Hematopoietic multipotent progenitor cell treated with erythropoietin and hydrocortisone succinate and interleukin-3 and kit ligand, for 6 days (in vitro differentiated cells): ENCODE measurements around the gene SPARC.
"Not testable (repeated sequence)": the region's sequence is repeated elsewhere in the genome, so short reads cannot be mapped to it uniquely, and the experiment has no call there.

Experiments
- DNase-seq: peaks from one replicate; pipeline ENCODE4 v3.0.0-alpha.2; 2015

The SPARC gene

DNA sequence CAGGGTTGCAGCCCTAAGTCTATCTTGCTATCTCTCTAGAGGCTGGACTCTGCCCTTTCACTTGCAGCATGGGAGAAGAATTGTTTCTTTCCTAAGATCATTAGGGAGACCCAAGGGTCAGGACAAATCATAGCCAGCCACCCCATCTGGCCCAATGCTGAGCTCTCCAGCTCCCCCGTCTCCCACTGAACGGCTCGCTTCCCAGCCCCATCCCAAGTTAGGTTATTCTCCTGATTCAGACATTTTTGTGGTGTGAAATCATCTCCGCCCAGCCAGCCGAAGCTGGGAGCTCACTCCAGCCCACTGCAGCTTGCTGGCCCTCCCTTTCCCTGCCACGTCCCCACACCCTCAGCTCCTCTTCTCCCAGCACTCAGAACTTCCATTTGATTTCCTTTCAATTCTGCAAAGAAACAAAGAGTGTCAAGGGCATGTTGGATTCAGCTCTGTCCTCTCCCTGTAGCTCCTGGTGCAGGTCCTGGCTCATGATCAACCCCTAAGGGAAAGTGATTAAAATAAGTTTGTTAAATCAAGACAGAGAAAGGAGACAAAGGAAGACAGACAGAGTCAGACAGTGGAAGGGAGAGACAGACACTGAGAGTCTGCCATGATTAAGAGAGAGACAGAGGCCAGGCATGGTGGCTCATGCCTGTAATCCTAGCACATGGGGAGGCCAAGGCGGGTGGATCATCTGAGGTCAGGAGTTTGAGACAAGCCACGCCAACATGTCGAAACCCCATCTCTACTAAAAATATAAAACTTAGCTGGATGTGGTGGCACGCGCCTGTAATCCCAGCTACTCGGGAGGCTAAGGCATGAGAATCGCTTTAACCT, 12.6 kb upstream of the SPARC start:
- no peak for DNase-seq

DNA sequence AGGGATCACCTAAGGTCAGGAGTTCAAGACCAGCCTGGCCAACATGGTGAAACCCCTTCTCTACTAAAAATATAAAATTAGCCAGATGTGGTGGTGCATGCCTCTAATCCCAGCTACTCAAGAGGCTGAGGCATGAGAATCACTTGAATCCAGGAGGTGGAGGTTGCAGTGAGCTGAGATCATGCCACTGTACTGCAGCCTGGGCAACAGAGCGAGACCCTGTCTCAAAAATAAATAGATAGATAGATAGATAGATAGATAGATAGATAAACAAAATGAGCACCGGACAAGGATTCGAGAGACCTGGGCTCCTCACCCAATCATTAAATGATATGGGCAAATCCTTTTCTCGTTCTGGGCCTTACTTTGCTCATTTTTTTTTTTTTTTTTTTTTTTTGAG, 11.4 kb upstream of the SPARC start:
- not testable (repeated sequence) for DNase-seq

DNA sequence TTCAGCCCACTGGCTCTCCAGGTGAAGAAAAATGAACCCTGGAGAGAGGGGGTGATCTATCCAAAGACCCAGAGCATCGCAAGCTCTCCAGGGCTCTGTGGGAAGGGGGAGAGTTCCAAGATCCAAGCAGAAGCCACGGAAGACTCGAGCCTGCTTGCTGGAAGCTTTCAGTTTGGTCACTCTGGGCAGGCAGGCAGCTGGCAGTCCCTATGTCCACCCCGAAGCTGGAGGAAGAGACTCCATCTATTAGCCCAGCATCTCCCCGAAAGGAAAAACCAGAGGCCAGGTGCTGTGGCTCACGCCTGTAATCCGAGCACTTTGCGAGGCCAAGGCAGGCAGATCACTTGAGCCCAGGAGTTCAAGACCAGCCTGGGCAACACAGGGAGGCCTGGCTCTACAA, 10.7 kb upstream of the SPARC start:
- no peak for DNase-seq

DNA sequence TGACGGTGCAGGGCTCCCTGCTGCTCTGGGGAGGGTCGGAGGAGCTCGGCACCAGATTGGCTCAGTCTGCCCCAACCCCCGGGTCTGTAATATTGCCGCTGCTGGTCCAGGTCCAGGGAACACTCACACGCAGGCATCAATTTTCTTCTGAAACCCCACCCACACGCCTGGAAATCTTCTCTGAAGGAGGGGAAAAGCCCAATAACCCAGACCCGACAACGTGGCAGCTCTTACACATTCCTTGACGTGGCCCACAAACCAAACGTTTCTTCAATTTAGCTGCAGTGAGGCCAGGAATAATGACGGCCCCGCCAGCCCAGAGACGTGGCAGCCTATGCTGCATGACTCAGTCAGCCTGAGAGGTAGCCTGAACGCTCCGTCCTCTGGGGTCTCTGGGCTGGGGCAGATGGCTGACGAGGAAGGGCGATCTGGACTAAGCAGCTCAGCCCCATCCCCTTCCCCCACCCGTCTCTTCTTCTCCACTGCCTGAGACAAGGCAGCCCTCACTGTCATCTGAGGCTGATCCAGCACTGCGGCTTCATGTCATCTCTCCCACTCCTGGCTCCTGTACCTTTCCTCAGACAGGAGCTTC, 9.9 kb upstream of the SPARC start:
- DNase-seq: no peak

DNA sequence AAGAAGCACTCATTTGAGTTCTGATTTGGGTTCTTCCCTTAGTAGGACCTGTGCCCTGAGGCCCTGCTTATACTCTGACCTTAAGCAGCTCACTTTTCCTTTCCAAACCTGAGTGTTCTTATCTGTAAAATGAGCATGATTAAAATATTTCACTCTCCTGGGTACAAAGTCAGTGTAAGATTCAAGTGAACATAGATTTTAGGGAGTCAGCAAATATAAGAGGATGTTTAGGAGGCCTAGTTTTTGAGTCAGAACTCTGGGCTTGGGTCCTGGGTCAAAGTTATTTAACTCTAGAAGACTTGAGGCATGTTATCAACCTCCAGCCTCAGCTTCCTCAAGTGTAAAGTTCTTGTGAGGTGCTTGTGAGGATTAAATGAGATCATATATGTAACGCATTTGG, 8.7 kb upstream of the SPARC start:
- no peak for DNase-seq

DNA sequence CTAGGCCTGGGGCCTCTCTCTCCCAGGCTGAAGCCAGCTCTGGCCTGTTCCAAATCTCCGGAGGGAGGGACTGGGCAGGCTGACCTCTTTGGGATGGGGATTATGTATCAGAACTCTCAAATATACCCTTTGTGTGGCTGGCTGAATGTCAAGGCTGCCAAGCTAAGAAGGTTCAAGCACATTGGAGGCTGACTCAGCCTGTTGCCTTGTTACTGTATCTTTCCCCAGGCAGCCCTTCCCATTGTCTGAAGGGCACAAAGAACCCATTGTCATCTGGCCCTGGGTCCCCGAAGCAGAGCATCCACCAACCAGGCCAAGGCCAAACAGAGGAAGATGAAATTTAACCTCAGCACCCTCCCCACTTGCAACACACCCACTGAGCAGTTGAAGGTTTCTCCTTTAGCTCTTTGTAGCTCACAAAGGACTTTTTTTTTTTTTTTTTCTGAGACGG, 7.3 kb upstream of the SPARC start:
- no peak for DNase-seq

DNA sequence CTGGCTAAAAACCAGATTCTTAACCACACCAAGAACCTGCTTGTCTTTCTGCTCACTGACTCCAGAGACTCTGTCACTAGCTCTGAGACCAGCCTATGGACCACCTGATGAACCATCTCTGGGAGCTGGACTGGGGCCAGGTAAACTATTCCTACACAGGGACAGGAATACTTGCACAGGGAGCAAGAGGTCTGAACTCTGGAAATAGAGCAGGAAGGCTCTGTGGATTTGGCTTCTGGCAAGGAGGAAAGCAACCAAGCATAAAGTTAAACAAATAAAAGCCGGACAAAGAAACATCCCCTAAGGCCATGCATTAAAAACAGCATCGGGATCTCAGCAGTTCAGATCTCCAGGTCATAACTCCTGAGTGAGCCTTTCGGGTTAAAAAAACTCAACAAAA, 5.6 kb upstream of the SPARC start:
- no peak for DNase-seq

DNA sequence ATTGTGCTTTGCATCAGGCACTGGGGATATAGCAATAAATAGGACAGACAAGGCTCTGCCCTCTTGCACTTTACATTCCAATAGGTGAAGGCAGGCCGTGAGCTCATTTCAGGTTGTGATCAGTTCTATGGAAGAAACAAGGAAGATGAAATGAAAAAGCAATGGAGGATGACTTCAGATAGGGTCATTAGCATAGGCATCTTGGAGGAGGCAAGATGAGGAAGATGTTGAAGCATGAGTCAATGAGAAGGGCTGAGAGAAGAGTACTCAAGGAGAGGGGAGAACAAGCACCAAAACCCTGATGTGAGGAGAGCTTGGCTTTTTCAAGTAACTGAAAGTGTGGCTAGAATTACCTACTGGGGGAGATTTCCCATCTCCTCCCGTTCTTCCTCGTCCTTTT, 5.0 kb upstream of the SPARC start:
- no peak for DNase-seq

DNA sequence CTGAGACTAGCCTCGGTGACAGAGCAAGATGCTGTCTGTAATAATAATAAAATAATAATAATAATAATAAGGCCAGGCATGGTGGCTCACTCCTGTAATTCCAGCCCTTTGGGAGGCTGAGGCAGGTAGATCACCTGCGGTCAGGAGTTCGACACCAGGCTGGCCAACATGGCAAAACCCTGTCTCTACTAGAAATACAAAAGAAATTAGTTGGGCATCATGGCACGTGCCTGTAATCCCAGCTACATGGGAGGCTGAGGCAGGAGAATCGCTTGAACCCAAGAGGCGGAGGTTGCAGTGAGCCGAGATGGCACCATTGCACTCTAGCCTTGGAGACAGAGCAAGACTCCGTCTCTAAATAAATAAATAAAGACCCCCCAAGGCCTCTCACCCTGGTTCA, 2.9 kb upstream of the SPARC start:
- DNase-seq: not testable (repeated sequence)

DNA sequence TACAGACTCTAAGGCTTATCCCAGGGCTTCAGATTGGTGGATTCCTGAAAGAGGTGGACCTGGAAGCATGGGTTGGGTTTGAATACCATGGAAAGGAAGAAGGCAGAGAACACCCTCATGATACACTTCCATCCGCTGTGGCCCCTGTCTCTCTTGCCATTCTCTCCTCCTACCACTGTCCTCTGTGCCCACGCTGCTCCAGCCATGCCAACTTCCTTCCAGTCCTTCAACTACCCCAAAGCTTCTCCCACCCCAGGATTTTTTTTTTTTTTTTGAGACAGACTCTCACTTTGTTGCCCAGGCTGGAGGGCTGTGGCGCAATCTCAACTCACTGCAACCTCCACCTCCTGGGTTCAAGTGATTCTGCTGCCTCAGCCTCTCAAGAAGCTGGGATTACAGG, 1.7 kb upstream of the SPARC start:
- DNase-seq: no peak

DNA sequence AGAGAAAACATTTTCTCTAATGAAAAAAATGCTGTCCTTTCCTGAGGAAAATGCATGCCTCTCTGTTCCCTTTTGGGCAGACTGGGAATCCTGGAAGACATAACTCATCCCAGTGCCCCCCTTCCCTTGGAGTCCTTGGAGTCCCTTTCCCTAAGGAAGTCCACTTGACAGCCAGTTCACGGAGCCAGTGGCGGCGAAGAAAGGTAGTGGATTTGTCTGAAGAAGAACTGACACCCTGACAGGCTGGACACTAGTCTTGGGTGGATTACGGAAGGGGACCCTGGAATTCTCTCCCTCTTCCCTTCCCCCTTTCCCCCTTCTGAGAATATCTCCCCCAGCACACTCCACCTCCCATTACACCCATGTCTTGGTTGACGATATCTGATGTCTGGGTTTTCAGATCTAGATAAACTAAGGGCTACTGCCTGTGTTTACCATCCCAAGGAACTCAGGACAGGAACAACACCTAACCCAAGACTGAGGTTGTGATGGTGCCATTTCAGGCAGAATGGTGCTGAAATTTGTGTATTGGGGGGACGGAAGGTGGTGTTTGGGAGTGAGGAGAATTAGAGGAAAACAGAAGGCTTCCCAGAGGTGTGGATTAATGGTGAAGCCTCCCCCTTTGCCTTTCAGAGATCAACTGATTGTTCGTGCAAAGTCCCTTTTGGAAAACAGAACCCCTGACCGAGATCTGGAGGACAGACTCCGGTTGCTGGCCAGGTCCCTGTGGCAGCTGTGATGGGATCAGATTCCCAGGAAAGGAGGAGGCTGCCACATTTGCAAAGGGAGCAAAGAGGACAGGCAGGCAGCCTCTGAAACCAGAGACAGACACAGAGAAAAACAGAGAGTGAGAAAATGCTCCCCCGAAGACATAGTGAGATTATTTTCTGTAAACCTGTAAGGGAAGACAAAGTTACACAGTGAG, 704 bp downstream of the SPARC start:
- DNase-seq: no peak

DNA sequence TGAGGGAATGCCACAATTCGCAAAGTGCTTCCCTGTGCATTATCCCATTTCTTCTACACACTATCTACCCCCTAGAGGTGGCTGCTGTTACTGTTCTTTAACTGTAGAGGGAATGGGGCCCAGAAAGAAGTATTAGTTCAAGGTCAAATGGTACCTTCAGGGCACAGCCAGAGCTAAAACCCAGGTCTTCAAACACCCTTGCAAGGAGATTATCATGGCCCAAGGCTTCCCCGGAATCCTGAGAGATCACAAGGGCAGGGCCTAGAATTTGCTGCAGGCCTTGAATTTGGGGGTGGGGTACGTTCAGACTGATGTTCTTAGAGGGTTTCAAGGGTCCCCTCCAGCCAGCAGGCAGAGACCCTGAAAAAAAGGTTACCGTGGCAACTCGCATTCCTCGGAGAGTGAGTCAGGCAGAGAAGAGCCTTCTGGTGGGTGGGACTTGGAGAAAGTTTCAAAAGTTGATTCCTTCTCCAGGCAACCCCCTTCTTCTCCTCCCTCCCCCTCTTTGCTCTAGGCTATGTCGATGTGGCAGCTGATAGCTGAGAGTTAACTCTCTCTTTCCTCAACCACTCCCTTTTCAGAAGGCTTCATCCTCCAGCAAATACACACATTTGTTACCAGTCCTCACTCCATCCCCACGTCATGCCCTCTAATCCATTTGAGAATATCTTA, 1.9 kb downstream of the SPARC start:
- DNase-seq: no peak

DNA sequence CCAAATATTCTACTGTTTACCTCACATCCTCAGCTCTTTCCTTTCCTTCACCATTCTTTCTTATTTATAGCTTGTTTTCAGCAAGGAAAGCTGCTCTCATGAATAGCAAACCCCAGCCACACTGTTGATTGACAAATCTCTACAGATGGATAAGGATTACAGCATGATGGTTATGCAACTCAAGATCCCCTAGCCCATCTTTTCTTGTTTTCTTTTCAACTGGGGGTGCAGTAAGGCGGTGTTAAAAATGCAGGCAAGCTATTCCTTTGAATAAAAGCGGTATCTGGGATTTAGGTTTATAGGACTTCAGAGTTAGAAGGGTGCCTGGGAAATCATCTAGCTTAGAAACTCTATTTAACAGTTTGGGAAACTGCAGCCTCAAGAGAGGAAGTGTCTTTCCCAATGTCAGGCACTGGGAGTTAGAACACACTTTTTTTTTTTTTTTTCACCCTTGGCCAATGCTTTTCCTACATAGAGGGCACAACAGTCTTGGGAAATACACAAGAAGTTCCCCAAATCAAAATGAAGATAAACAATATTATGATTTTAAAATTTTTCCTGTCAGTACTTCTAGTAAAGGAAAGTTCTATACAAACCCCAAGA, 2.6 kb downstream of the SPARC start:
- DNase-seq: no peak

DNA sequence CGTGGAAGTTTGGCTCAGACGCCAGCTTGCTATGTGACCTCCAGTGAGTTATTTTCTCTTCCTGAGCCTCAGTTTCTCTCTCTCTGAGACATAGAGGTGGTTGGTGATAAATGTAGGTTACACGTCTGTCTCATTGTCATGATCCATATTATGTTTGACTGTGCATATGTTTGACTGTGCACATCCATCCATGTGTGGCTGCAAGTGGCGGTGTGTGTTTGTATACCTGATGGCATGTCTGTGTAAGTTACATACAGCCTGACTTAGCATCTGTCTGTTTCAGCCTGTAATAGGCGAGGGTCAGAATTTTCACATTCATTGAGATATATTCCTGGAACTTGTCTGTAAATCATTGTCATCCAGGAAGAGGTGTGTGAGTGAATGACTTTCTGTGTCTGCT, 3.3 kb downstream of the SPARC start:
- no peak for DNase-seq

DNA sequence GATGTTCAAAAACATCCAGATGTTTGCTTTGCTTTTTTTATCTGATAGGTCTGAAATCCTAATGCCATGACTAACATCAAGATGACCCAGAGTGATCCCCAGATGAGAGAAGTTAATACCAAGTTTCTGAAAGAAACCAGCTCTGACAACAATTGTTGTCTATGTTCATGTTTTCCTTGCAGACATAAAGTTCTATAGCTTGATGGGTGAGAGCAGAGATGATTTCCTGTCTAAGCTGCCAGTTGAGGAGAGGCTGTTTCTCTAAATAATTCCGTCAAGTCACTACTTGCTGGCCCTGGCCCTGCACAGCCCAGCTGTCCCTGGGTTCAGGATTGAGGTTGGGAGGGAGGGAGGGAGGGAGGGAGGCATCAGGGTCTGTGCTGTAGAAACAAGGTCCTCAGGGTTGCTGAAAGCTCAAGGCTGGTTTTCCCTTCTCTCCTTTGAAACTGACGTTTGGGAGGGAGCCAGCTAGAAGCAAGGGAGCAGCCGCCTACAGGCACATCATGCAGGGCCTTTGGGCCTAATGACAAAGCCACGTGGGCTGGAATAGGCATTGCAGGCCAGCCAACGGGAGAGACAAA, 3.9 kb downstream of the SPARC start:
- DNase-seq: no peak

DNA sequence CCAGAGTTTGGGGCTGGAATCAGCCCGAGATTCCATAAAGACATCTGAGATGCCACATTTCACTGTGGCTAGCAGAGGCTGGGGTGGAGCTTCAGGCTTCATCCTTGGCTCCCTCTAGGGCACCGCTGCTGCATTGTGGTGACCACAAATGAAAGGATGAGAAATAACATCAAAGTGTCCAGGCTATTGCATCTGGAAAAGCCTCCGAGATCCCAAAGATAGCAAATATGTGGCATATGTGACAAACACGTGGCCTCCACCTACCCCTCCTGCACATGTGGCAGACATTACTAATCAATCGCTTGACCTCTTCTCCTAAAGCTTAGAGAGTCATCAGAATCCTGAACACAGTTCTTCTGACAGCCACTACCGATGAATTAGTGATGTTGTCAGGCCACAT, 4.5 kb downstream of the SPARC start:
- DNase-seq: no peak

DNA sequence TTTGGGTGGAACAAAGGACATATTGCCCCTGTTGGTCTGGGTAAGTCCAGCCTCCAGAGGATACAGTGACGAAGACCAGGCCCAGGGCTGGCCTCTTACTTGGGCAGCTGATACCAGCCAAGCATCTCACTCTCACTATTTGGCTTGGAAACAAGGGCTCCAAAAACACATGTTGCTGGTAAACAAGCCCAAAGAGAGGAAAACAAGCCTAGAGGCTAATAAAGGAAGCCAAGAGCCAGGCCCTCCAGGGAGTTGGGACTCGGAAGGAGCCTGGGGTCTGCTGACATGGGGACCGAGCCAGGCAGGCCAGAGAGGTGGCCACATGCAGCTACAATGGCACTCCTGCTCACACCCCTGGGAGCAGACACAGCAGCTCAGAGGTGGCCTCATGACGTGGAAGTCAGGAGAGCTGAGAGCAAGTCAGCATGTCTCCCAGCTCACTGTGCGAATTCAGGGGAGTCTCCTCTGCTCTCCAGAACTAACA, 5.7 kb downstream of the SPARC start:
- DNase-seq: no peak

DNA sequence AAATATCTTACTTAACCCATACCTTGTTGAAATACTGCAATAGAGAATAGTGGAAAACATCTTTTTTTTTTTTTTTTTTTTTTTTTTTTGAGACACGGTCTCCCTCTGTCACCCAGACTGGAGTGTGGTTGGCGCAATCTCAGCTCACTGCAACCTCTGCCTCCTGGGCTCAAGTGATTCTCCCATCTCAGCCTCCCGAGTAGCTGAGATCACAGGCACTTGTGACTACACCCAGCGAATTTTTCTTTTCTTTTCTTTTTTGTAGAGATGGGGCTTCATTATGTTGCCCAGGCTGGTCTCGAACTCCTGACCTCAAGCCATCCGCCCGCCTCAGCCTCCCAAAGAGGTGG, 6.6 kb downstream of the SPARC start:
- DNase-seq: not testable (repeated sequence)

DNA sequence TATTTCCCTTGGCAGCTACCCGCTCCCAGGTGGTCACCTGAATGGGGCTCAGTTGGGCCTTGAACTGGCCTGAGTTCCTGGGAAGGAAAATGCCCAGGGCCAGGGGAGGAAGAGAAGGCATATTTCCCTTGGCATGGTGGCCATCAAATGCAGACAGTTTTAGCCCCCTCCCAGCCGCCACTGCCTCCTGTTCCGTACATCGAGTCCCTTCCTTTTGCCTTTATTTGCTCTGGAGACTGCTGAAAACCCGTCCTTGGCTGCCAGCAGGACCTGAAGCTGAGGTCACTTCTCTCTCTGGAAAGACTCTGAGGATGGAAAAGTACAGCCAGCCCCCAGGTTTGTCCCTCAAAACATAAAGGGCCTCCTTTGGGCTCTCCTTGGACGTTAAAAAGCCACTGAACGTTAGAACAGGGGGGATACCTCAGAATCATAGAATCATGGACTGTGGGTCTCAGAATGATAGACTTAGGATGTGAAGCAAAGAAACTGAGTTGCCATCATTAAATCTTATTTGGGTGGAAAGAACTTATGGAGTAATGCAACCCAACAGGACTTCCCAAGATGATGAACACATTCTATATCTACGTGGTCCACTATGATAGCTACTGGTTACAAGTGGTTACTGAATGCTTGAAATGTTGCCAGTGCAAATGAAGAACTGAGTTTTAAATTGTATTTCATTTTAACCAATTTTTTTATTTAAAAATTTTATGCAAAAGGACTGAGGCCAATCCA, 7.1 kb downstream of the SPARC start:
- DNase-seq: no peak

DNA sequence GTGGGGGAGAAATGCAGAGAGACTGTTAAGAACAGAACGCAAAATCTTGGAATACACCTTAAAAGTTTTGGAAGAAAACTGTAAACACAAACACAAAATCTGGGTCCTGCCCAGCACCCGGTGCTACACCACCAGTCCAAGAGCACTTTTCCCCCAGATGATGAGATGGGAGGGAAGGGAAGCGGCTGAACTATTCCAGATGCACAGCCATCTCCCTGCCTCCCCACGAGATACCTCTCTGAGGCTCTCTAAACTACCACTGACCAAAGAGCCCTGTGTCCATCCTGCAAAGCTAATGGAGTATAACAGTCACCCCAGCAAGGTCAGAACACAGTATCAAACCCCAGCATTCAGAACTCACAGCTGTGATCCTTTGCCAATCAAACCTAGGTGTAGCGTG, 8.0 kb downstream of the SPARC start:
- DNase-seq: no peak

DNA sequence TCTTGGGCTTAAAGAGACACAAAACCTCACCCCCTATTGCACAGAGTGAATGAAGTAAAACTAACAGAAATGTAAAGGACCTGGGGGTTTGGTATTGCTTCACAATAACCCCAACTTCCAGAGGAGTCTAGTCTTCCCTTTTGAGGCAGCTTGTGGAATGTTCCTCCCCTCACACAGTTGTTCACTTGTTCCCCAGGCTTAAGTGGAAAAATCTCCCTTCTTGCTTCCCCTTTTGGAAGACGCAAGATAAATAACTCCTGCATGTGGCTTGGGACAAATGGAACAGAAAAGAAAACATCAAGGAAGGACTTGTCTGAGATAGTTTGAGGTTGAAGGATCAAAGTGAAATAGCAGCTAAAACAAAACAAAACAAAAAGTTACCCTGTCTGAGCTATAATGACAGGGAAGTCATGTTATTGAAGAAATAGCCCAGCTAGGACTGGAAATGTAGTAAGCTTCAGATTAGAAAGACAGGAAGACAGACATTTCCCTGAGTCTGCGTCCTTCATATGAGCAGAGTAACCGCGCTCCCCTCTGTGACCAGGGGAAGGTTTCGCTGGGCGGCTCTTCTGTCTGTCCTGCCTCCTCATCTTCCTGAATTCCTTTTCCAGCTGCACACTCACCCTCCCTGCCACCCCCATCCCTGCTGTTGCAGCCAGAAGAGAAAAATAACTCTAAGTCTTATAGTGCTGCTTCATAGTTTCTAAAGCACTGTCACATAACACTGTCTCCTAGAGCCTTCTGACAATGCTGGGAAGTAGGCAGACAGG, 8.8 kb downstream of the SPARC start:
- DNase-seq: no peak
